Endodermal cell (in vitro differentiated cells): ENCODE results near the gene C12orf56. TPM values are rescaled to one million over a fixed set of nuclear protein-coding genes. Genes with fewer than 3 reads are reported as not detected.

Experiments
- DNase-seq: peaks from one replicate; pipeline ENCODE4 v3.0.0-alpha.2; 2017
- H3K27ac ChIP-seq: 2 replicates; pipeline ENCODE4 v1.5.1; 2013; ENCODE audit warnings: mild to moderate bottlenecking, low read depth, low read length, moderate library complexity
- H3K27me3 ChIP-seq: 2 replicates; pipeline ENCODE4 v1.6.1; 2013; ENCODE audit warnings: mild to moderate bottlenecking, low read length, moderate library complexity; ENCODE audit not compliant: insufficient read depth, control insufficient read depth, poor library complexity, severe bottlenecking
- H3K36me3 ChIP-seq: 2 replicates; pipeline ENCODE4 v1.7.0; 2013; ENCODE audit warnings: mild to moderate bottlenecking, low read length, moderate library complexity; ENCODE audit not compliant: control insufficient read depth, insufficient read depth
- H3K4me1 ChIP-seq: one replicate; pipeline ENCODE4 v1.7.0; 2013; ENCODE audit warnings: low read length; ENCODE audit not compliant: control insufficient read depth, insufficient read depth
- H3K4me3 ChIP-seq: 2 replicates; pipeline ENCODE4 v1.5.1; 2013; ENCODE audit warnings: mild to moderate bottlenecking, low read length, moderate library complexity
- H3K9ac ChIP-seq: 2 replicates; pipeline ENCODE4 v1.6.1; 2013; ENCODE audit warnings: mild to moderate bottlenecking, low read length, moderate library complexity; ENCODE audit not compliant: poor library complexity, severe bottlenecking; ENCODE audit errors: extremely low read depth
- H3K9me3 ChIP-seq: 2 replicates; pipeline ENCODE4 v1.6.1; 2013; ENCODE audit warnings: mild to moderate bottlenecking, low read length, moderate library complexity; ENCODE audit not compliant: control insufficient read depth
- H3K27ac Mint-ChIP-seq: 2 replicates; pipeline ENCODE4 v1.8.0; 2020; ENCODE audit warnings: mixed read lengths
- H3K27me3 Mint-ChIP-seq: 2 replicates; pipeline ENCODE4 v1.8.0; 2021; ENCODE audit warnings: mild to moderate bottlenecking, mixed read lengths; ENCODE audit not compliant: insufficient read depth
- H3K36me3 Mint-ChIP-seq: 2 replicates; pipeline ENCODE4 v1.8.0; 2020; ENCODE audit warnings: low read depth, mixed read lengths
- H3K4me1 Mint-ChIP-seq: 2 replicates; pipeline ENCODE4 v1.8.0; 2020; ENCODE audit warnings: mixed read lengths
- H3K4me3 Mint-ChIP-seq: 2 replicates; pipeline ENCODE4 v1.8.0; 2020; ENCODE audit warnings: mild to moderate bottlenecking, moderate library complexity, mixed read lengths
- H3K9me3 Mint-ChIP-seq: 2 replicates; pipeline ENCODE4 v1.8.0; 2020; ENCODE audit warnings: mild to moderate bottlenecking, mixed read lengths
- CTCF ChIP-seq: fragments of 200-600 bp; sonication (generic); conservative IDR thresholded peaks from 2 replicates; pipeline ENCODE4 v1.5.0; 2021; ENCODE audit warnings: antibody characterized with exemption, mild to moderate bottlenecking
- WGBS, 2 experiments: methylation state at CpG; one replicate each; pipeline versions ENCODE4 v1.1.5 to v1.1.7; 2013; ENCODE audit warnings: missing lambda C conversion rate in 2 of 2, mixed read lengths in 1 of 2; ENCODE audit not compliant: insufficient coverage in 1 of 2, insufficient read length in 1 of 2; 5-methylcytosine and 5-hydroxymethylcytosine counted together
- total RNA-seq, 2 donors: library from RNA; stranded (reverse); fragmentation: NEBNext Ultra II Directional in 1 of 2; extraction: Animal tissue kit (Norgen Biotek cat#: 25700) in 1 of 2; gene quantifications; 2 replicates in 1 of 2; 3 replicates in 1 of 2; pipeline ENCODE4 v1.2.1, GENCODE V29; 2021

The C12orf56 gene
- total RNA-seq, 2 donors from 2014 or later = 0.77 to 3.0 TPM

- Mint-ChIP-seq H3K4me3 (no peak overlapping the region), H3K36me3 (peaks cover 71% of the 10 kb centered on the region), H3K9me3 (no peaks in the 10 kb centered on the region), H3K27ac (no peak overlapping the region), H3K27me3 (no peaks in the 10 kb centered on the region), H3K4me1 (no peaks in the 10 kb centered on the region)
- H3K4me3 ChIP-seq = no peak overlapping the region
- H3K27ac ChIP-seq = no peak overlapping the region
- no peaks in the 10 kb centered on the region for H3K9me3 ChIP-seq
- 99 to 100% methylated on average over 1 to 2 of the region's 2 CpGs for WGBS, 2 experiments
- H3K4me1 ChIP-seq = no peaks in the 10 kb centered on the region
- H3K9ac ChIP-seq = no peak overlapping the region
- H3K36me3 ChIP-seq = peaks cover 90% of the 10 kb centered on the region
- no peak for TF ChIP-seq CTCF
- peak; percentile 37 for DNase-seq
- H3K27me3 ChIP-seq = no peaks in the 10 kb centered on the region
Observed at GRCh38 chr12:64413884-64414283, 23.3 kb upstream of the C12orf56 start.

- no peak for DNase-seq
- no peak overlapping the region for H3K4me3 ChIP-seq
- Mint-ChIP-seq H3K4me1 (peaks cover 2% of the 10 kb centered on the region), H3K36me3 (peaks cover 60% of the 10 kb centered on the region), H3K27me3 (no peaks in the 10 kb centered on the region), H3K9me3 (no peaks in the 10 kb centered on the region), H3K27ac (no peak overlapping the region), H3K4me3 (no peak overlapping the region)
- H3K27me3 ChIP-seq = no peaks in the 10 kb centered on the region
- no peak for TF ChIP-seq CTCF
- H3K9me3 ChIP-seq = no peaks in the 10 kb centered on the region
- WGBS, 2 experiments = 100% methylated on average over 2 of the region's 2 CpGs; no CpG with 5 or more reads in 1 of the 2 experiments
- H3K27ac ChIP-seq = no peak overlapping the region
- no peak overlapping the region for H3K9ac ChIP-seq
- no peaks in the 10 kb centered on the region for H3K4me1 ChIP-seq
- H3K36me3 ChIP-seq = peaks cover 77% of the 10 kb centered on the region
Observed at GRCh38 chr12:64412459-64412858, 21.9 kb upstream of the C12orf56 start.

- H3K36me3 Mint-ChIP-seq = peaks cover 51% of the 10 kb centered on the region
Observed at GRCh38 chr12:64411427-64411826, 20.9 kb upstream of the C12orf56 start.

More at GRCh38 chr12:64411427-64411826, 20.9 kb upstream of the C12orf56 start:
- H3K27ac Mint-ChIP-seq = no peak overlapping the region
- H3K4me3 Mint-ChIP-seq = no peak overlapping the region
- H3K4me1 Mint-ChIP-seq = peaks cover 4% of the 10 kb centered on the region
- no peak for TF ChIP-seq CTCF
- Histone ChIP-seq H3K9me3 (no peaks in the 10 kb centered on the region), H3K4me3 (no peak overlapping the region), H3K36me3 (peaks cover 67% of the 10 kb centered on the region), H3K27ac (no peak overlapping the region), H3K4me1 (no peaks in the 10 kb centered on the region), H3K9ac (no peak overlapping the region), H3K27me3 (no peaks in the 10 kb centered on the region)
- 92 to 100% methylated on average over 1 to 2 of the region's 2 CpGs for WGBS, 2 experiments
- H3K9me3 Mint-ChIP-seq = no peaks in the 10 kb centered on the region
- no peaks in the 10 kb centered on the region for H3K27me3 Mint-ChIP-seq
- no peak for DNase-seq
